Pancreas (tissue), 10 donors: ENCODE data around the gene TWNK. TPM values are rescaled to one million over a fixed set of nuclear protein-coding genes. Genes with fewer than 3 reads are reported as not detected.

Experiments
- ATAC-seq, 4 donors: fragments of 200-7000 bp; cut with Tn5 transposase; one replicate each; pipeline versions ENCODE4 v1.8.0 to v1.9.1; 2020; ENCODE audit warnings: mild to moderate bottlenecking in 4 of 4, moderate library complexity in 4 of 4
- DNase-seq, 6 donors: peaks; one replicate each; pipeline ENCODE4 v3.0.0-alpha.2; 2020
- FAIRE-seq: peaks from 2 replicates; lab custom pipeline; 2012; peaks lifted over from hg19 to GRCh38; lab: Jason Lieb, UNC
- H3K27ac ChIP-seq, 4 donors: fragments of 200-600 bp; sonication (generic); 1 replicate in 3 of 4; 2 replicates in 1 of 4; pipeline versions ENCODE4 v1.5.0 to v1.8.0; 2020
- H3K27me3 ChIP-seq, 4 donors: fragments of 200-600 bp; one replicate each; pipeline ENCODE4 v1.8.0; 2021
- H3K36me3 ChIP-seq, 3 donors: fragments of 200-600 bp; sonication (generic) in 1 of 3; one replicate each; pipeline versions ENCODE4 v1.5.0 to v1.8.0; 2020 to 2021
- H3K4me1 ChIP-seq, 3 donors: fragments of 200-600 bp; one replicate each; pipeline ENCODE4 v1.8.0; 2021
- H3K4me3 ChIP-seq, 4 donors: fragments of 200-600 bp; sonication (generic) in 2 of 4; one replicate each; pipeline versions ENCODE4 v1.5.0 to v1.8.0; 2020 to 2021
- H3K9me3 ChIP-seq, 4 donors: fragments of 200-600 bp; one replicate each; pipeline ENCODE4 v1.8.0; 2021
- WGBS, 2 donors: extraction: QIAGEN DNeasy Blood & Tissue Kit; methylation state at CpG; one replicate each; pipeline ENCODE4 v1.1.7; 2013; 5-methylcytosine and 5-hydroxymethylcytosine counted together
- intact Hi-C, 3 donors: fragments of 100-400 bp; cut with DNase I; formaldehyde crosslinking; loops; one replicate each; pipeline versions ENCODE4 v1.11.1 to v1.14.2; 2022
- polyA plus RNA-seq, 2 donors: library from polyadenylated mRNA; stranded (reverse); fragments of 200-250 nt; gene quantifications; one replicate each; pipeline ENCODE4 v1.2.3, GENCODE V29; 2013
- total RNA-seq, 6 donors: library from RNA; stranded (reverse); fragmentation: NEBNext Ultra II Directional in 4 of 6; extraction: Animal tissue kit (Norgen Biotek cat#: 25700) in 4 of 6; gene quantifications; one replicate each; pipeline versions ENCODE4 v1.2.1 to v1.2.4, GENCODE V29; 2021 to 2023
- TF ChIP-seq, protein P1 (sequence below), 4 donors: fragments of 200-600 bp; sonication (generic) in 3 of 4; IDR thresholded peaks; one replicate each; pipeline versions ENCODE4 v1.5.0 to v1.8.0; 2021; ENCODE audit warnings: antibody characterized with exemption in 4 of 4
- donor health status: healthy with polysubstance abuse.
- donor health status: DM: no; HTN: no; CAD: no; lungs with moderate emphysema.
- donor health status: DM: no; HTN: no; CAD: no.
- donor health status: control.
- donor health status: control.
- donor health status: Bipolar disorder and iron deficiency.
- donor health status: DM: yes; HTN: yes; CAD: no.
- donor health status: DM: no; HTN: no; CAD: no.
- donor health status: DM: no; HTN: no; CAD: no.
- donor health status: DM: yes; HTN: yes; CAD: no.

TWNK gene
- total and polyA plus RNA-seq, 8 donors, result 1.7 to 5.4 (median 3.3) TPM

DNA sequence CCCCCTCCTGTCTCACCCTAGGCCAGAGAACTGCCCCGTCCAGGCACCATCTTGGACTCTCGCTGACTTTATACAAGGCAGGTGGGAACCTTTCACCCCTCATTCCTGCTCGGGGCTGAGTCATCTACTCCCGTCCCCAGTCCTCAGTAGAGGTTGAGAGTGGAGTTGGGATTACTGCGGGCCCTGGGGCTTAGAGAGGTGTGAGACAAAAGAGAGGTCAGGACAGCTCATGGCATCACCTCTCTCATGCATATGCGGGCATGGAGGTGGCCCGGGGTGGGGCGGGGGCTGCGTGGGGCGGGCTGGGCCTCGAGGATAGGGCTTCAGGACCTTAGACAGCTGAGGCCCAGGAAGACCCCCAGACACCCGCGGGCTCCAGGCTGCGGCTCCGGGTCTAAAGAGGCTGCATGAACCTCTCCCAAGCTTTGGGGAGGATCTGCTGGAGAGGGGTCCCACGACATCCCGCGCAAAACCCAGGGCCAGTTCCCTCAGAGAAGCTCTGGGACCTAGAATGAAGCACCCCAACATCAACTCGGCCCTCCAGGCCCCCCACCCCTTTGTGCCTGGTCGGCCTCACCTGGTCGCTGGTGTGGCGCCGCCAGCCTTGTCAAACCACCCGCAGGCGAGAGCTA is 43.3 kb downstream of the TWNK start:
- FAIRE-seq (no peak), ATAC-seq (no peak), DNase-seq (peak in 1 of 6 donors; percentile 23)
- TF ChIP-seq, protein P1, sequence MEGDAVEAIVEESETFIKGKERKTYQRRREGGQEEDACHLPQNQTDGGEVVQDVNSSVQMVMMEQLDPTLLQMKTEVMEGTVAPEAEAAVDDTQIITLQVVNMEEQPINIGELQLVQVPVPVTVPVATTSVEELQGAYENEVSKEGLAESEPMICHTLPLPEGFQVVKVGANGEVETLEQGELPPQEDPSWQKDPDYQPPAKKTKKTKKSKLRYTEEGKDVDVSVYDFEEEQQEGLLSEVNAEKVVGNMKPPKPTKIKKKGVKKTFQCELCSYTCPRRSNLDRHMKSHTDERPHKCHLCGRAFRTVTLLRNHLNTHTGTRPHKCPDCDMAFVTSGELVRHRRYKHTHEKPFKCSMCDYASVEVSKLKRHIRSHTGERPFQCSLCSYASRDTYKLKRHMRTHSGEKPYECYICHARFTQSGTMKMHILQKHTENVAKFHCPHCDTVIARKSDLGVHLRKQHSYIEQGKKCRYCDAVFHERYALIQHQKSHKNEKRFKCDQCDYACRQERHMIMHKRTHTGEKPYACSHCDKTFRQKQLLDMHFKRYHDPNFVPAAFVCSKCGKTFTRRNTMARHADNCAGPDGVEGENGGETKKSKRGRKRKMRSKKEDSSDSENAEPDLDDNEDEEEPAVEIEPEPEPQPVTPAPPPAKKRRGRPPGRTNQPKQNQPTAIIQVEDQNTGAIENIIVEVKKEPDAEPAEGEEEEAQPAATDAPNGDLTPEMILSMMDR (IDR thresholded peaks at IDR 0.05), result no peak
- peak overlapping the region; percentile 48 to 73 (median 56) for H3K4me3 ChIP-seq
- H3K9me3 ChIP-seq, result no peaks in the 10 kb centered on the region
- 11 to 15% methylated on average over 19 to 25 of the region's 25 CpGs for WGBS, 2 donors
- no peaks in the 10 kb centered on the region for H3K27me3 ChIP-seq
- peaks cover 0 to 12% (median 0%) of the 10 kb centered on the region in 3 donors for H3K4me1 ChIP-seq
- intact Hi-C loops, result no loop called here
- H3K36me3 ChIP-seq, result peaks cover 0 to 3% (median 0%) of the 10 kb centered on the region in 3 donors
- peak overlapping the region; percentile 72 to 91 (median 89) for H3K27ac ChIP-seq

DNA sequence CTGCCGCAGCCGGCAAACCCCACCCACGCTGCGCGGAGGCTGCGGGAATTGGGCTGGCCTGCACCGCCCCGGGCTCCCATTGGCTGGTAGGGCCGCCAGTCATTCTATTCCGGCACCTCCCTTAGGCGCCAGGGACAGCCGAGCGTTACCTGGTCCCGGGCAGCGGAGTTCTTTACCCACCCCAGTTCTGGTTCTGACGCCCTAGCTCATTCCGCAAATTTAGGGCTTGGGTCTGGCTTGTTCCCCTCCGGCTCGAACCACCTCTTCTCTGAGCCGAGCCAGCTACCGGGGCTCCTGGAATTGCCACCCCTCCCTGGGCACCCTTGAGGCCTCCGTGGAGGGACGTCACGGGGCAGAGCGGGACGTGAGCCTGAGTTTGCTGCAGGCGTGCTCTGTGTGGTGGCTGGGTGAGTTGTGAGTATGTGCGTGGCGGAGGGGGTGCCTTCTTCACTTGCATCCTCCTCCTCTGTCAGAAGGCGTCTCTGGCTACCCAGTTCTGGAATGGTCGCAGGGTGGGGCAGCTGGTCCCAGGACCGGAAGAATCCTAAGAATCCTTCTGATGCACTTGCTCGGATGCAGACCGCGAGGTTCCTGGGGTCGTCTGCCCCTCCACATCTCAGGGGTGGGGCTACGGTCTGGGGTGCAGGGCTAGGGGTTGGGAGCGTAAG is 43.9 kb downstream of the TWNK start, which contains the start of the genes PDZD7 and SFXN3:
TSS of gene PDZD7 (minus strand) at position 2 of the 668 bp plus-strand sequence. CDS start 910 bp downstream, outside the sequence.
TSS of gene SFXN3 (plus strand) at position 107 of the 668 bp plus-strand sequence. CDS start 3,461 bp downstream, outside the sequence.
- peak; percentile 97 to 98 (median 98) for DNase-seq
- H3K4me1 ChIP-seq, result peaks cover 0 to 12% (median 0%) of the 10 kb centered on the region in 3 donors
- no peak for FAIRE-seq
- H3K4me3 ChIP-seq, result peak within 1 kb of the TSS; percentile 48 to 73 (median 56)
- TF ChIP-seq, protein P1 (IDR thresholded peaks at IDR 0.05), result no peak
- intact Hi-C loops, result no loop called here
- H3K36me3 ChIP-seq, result peaks cover 0 to 9% (median 5%) of the 10 kb centered on the region in 3 donors
- peak within 1 kb of the TSS; percentile 72 to 91 (median 89) for H3K27ac ChIP-seq
- H3K9me3 ChIP-seq, result no peaks in the 10 kb centered on the region
- peak; percentile 91 to 94 (median 92) for ATAC-seq
- WGBS, 2 donors, result 0% methylated on average over 35 to 38 of the region's 38 CpGs
- H3K27me3 ChIP-seq, result no peaks in the 10 kb centered on the region

DNA sequence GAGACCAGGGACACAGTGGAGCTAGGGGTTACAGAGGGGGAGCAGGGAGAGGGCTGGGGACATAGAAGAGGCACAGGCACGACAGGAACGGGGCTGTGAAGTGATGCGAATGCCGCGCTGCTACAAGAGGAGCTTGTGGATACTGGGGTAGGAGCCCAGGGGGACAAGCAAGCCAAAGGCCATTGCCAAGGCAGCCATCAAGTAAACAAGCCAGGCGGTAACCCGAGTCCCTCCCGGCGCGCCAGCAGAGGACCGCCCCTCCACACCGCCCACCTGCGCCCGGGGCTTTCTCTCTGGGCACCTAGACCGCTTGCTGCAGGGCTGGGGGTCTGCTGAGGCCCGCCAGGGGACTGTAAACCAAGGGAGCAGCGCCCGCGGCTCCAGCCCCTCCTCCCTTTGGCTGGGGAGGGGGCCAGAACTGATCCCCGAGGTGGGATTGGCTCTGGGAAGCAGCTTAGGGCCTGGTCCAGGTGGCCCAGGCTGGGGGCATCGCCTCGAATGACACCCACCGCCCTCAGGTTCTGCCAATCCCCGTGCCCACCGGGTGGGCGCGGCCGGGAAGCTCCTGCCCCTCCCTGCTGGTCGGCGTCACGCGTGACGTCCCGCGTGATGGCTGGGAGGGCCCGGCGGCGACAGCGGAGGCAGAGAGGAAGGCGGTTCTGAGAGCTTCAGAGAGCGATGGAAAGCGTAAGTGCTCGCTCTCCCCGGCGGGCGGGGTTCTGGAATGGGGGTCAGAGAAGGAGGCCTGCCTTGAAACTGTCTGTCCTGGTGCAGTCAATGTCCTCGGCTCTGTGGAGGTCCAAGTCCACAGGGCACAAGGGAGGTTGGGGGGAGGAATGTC is 44.7 kb downstream of the TWNK start:
- Histone ChIP-seq H3K27me3 (no peaks in the 10 kb centered on the region), H3K27ac (peak overlapping the region; percentile 72 to 91 (median 89)), H3K4me3 (peak overlapping the region; percentile 48 to 73 (median 56)), H3K4me1 (peaks cover 0 to 12% (median 0%) of the 10 kb centered on the region in 3 donors), H3K9me3 (no peaks in the 10 kb centered on the region), H3K36me3 (peaks cover 0 to 16% (median 11%) of the 10 kb centered on the region in 3 donors)
- 1% methylated on average over 42 to 47 of the region's 47 CpGs for WGBS, 2 donors
- peak; percentile 59 to 89 (median 72) for DNase-seq
- no peak for FAIRE-seq
- ATAC-seq, result peak; percentile 59 to 68 (median 62)
- intact Hi-C loops, result no loop called here
- TF ChIP-seq, protein P1 (IDR thresholded peaks at IDR 0.05), result no peak

DNA sequence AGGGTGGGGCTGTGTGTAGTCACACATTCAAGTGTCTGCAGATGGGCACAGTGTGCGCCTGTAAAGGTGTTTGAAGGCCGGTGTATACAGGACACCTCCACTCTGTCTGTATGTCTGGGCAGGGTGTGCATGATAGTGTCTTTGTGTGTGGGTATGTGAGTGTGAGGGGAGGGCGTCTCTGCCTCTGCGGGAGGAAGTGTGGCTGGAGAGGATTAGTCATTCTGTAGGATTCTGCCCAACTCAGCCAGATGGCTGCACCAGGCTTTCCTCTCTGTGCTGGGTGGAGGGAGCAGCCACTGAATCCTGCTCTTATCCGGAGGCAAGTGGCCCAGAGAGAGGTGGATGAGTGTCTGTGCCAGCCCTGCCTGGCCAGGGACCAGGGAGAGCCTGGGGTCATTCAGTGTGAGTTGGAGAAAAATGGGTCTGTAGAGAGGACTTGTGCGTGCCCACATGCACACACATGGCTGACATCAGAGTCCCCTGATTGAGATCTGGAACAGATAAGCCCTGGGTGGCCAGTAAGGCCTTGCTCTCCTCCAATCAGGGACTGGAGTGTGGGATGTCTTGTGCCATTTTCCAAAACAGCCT is 45.4 kb downstream of the TWNK start:
- Histone ChIP-seq H3K27ac (peak overlapping the region; percentile 72 to 91 (median 89)), H3K9me3 (no peaks in the 10 kb centered on the region), H3K27me3 (no peaks in the 10 kb centered on the region), H3K36me3 (peaks cover 0 to 23% (median 16%) of the 10 kb centered on the region in 3 donors), H3K4me3 (peak overlapping the region; percentile 48 to 73 (median 56)), H3K4me1 (peaks cover 0 to 12% (median 0%) of the 10 kb centered on the region in 3 donors)
- no peak for FAIRE-seq
- ATAC-seq, result peak; percentile 37 to 67 (median 48)
- WGBS, 2 donors, result 13 to 18% methylated on average over 6 of the region's 6 CpGs
- intact Hi-C loops, result no loop called here
- TF ChIP-seq, protein P1 (IDR thresholded peaks at IDR 0.05), result no peak
- peak in 2 of 6 donors; percentile 55 to 63 for DNase-seq
